Measurements from ENCODE around the gene PGAP2.

The PGAP2 gene

DNA sequence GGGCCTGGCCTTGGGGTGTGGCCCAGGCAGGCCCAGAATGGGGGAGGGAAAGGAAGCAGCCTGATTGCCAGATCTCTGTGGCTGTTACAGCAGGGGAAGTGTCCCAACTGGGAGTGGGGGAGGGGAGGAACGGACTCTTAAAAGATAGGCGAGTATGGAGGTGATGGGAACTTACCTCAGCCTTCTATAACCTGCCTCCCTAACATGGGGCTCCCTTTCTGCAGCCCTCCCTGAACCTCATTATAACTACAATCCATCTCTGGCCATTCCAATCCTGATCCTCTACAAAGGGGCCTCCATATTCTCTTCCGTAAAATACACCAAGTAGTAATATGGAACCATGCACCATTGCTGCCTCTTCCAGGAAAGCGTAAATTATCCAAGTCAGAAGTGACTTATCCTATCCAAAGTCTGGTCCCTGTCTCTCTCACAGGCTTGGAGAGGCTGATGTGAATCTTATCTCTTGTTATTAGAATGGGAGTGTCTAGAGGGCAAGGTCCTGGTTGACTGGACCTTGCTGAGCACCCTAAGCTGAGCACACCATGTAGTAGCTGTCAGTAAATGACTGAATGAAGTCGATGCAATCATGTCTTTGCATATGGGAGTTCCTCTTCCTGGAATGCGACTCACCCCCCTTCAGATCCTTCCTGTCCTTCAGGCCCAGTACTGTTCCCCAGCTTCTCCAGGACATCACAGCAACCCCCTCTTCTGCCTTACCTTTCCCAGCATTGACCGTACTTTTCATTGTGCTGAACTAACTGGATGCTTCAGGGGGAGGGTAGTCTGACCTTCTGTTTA, 26.5 kb downstream of the PGAP2 start:
- Histone ChIP-seq H3K27ac (replicated peaks) (peak overlapping the region; percentile 93), H3K4me3 (replicated peaks; ENCODE audit: insufficient read depth, low read length) (0 out of 2 replicates have a peak overlapping the region, but pooled peaks have one; percentile 4), H3K27me3 (ENCODE audit: insufficient read depth, poor library complexity, severe bottlenecking) (no peaks in the 10 kb centered on the region)
- TF ChIP-seq, protein P1, sequence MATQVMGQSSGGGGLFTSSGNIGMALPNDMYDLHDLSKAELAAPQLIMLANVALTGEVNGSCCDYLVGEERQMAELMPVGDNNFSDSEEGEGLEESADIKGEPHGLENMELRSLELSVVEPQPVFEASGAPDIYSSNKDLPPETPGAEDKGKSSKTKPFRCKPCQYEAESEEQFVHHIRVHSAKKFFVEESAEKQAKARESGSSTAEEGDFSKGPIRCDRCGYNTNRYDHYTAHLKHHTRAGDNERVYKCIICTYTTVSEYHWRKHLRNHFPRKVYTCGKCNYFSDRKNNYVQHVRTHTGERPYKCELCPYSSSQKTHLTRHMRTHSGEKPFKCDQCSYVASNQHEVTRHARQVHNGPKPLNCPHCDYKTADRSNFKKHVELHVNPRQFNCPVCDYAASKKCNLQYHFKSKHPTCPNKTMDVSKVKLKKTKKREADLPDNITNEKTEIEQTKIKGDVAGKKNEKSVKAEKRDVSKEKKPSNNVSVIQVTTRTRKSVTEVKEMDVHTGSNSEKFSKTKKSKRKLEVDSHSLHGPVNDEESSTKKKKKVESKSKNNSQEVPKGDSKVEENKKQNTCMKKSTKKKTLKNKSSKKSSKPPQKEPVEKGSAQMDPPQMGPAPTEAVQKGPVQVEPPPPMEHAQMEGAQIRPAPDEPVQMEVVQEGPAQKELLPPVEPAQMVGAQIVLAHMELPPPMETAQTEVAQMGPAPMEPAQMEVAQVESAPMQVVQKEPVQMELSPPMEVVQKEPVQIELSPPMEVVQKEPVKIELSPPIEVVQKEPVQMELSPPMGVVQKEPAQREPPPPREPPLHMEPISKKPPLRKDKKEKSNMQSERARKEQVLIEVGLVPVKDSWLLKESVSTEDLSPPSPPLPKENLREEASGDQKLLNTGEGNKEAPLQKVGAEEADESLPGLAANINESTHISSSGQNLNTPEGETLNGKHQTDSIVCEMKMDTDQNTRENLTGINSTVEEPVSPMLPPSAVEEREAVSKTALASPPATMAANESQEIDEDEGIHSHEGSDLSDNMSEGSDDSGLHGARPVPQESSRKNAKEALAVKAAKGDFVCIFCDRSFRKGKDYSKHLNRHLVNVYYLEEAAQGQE (IDR thresholded peaks at IDR 0.05; ENCODE audit: insufficient replicate concordance, low read depth): peak; percentile 50
- TF ChIP-seq POLR2AphosphoS5 (IDR thresholded peaks at IDR 0.05; ENCODE audit: low read depth) (peak; percentile 93), SPI1 (IDR thresholded peaks at IDR 0.05; ENCODE audit: borderline replicate concordance, low read depth) (peak; percentile 92), GABPA (IDR thresholded peaks at IDR 0.05; ENCODE audit: low read depth) (peak; percentile 59)
- TF ChIP-seq, protein P2, sequence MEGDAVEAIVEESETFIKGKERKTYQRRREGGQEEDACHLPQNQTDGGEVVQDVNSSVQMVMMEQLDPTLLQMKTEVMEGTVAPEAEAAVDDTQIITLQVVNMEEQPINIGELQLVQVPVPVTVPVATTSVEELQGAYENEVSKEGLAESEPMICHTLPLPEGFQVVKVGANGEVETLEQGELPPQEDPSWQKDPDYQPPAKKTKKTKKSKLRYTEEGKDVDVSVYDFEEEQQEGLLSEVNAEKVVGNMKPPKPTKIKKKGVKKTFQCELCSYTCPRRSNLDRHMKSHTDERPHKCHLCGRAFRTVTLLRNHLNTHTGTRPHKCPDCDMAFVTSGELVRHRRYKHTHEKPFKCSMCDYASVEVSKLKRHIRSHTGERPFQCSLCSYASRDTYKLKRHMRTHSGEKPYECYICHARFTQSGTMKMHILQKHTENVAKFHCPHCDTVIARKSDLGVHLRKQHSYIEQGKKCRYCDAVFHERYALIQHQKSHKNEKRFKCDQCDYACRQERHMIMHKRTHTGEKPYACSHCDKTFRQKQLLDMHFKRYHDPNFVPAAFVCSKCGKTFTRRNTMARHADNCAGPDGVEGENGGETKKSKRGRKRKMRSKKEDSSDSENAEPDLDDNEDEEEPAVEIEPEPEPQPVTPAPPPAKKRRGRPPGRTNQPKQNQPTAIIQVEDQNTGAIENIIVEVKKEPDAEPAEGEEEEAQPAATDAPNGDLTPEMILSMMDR (IDR thresholded peaks at IDR 0.05; ENCODE audit: insufficient read depth, low read length): no peak
- peak; percentile 88 to 98 for DNase-seq (ENCODE audit: low read depth in 1 of 2, low spot score in 1 of 2)

DNA sequence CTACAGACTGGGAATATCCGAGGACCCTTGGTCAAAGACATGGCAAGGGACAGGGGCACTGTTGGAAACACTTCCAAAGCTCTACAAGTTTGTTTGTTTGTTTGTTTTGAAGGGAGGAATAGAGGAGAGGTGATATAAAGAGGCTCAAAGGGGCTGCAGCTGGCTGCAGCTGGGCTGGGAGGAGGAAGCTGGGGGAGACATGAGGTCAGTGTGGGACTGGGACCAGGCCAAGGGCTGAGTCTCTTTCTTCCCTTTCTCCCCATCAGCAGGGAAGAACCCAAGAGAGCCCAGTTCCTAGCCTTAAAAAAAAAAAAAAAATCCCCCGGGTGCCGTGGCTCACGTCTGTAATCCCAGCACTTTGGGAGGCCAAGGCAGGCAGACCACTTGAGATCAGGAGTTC, 27.4 kb downstream of the PGAP2 start:
- H3K27me3 ChIP-seq (ENCODE audit: insufficient read depth, poor library complexity, severe bottlenecking): no peaks in the 10 kb centered on the region
- peak in 1 of 2 experiments; percentile 52 for DNase-seq (ENCODE audit: low read depth in 1 of 2, low spot score in 1 of 2)
- TF ChIP-seq, protein P2 (IDR thresholded peaks at IDR 0.05; ENCODE audit: insufficient read depth, low read length): no peak
- TF ChIP-seq GABPA (IDR thresholded peaks at IDR 0.05; ENCODE audit: low read depth) (no peak), POLR2AphosphoS5 (IDR thresholded peaks at IDR 0.05; ENCODE audit: low read depth) (no peak; the same call in 1 of the 2 replicates), SPI1 (IDR thresholded peaks at IDR 0.05; ENCODE audit: borderline replicate concordance, low read depth) (no peak)
- TF ChIP-seq, protein P1 (IDR thresholded peaks at IDR 0.05; ENCODE audit: insufficient replicate concordance, low read depth): no peak
- peak overlapping the region; percentile 93 for H3K27ac ChIP-seq (replicated peaks)
- H3K4me3 ChIP-seq (replicated peaks; ENCODE audit: insufficient read depth, low read length): 0 out of 2 replicates have a peak overlapping the region, but pooled peaks have one; percentile 22

DNA sequence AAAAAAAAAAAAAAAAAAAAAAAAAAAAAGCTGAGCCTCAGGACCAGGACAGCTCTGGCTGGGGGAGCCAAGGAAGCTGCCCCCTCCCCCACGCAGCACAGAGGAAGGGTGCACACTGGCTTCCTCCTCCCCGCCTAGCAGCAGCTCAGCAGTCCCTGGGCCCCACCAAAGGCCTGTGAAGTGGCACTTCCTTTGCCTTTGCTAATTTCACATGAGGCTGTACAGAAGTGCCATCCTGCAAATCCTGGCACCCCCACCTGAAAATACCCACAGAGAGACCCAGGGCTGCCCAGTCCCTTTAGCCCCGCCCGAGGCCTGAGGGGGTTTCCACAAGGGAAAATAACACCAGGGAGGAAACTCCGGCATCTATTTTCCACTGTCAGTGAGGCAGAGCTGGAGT, 28.5 kb downstream of the PGAP2 start:
- no peaks in the 10 kb centered on the region for H3K27me3 ChIP-seq (ENCODE audit: insufficient read depth, poor library complexity, severe bottlenecking)
- TF ChIP-seq, protein P1 (IDR thresholded peaks at IDR 0.05; ENCODE audit: insufficient replicate concordance, low read depth): peak; percentile 38
- TF ChIP-seq SPI1 (IDR thresholded peaks at IDR 0.05; ENCODE audit: borderline replicate concordance, low read depth) (peak; percentile 80), POLR2AphosphoS5 (IDR thresholded peaks at IDR 0.05; ENCODE audit: low read depth) (peak; percentile 44; the same call in 1 of the 2 replicates), GABPA (IDR thresholded peaks at IDR 0.05; ENCODE audit: low read depth) (peak; percentile 46)
- TF ChIP-seq, protein P2 (IDR thresholded peaks at IDR 0.05; ENCODE audit: insufficient read depth, low read length): no peak
- H3K4me3 ChIP-seq (replicated peaks; ENCODE audit: insufficient read depth, low read length): peak overlapping the region; percentile 62
- peak overlapping the region; percentile 93 for H3K27ac ChIP-seq (replicated peaks)
- peak; percentile 86 to 94 for DNase-seq (ENCODE audit: low read depth in 1 of 2, low spot score in 1 of 2)
